Middle frontal gyrus (tissue), 1 donor: ENCODE results near the gene XPC.
"Not testable (repeated sequence)": the region's sequence is repeated elsewhere in the genome, so short reads cannot be mapped to it uniquely, and the experiment has no call there.

Source experiments
- DNase-seq: peaks from one replicate; pipeline ENCODE4 v3.0.0-alpha.2; 2015; ENCODE audit warnings: low spot score; ENCODE audit errors: extremely low spot score

Gene XPC

GRCh38 chr3:14178247-14179113, at the start of gene XPC, which contains the start of gene LSM3:
Gene XPC (minus strand): TSS chr3:14178601. CDS start chr3:14178568, 33 bp downstream.
Gene LSM3 (plus strand): TSS chr3:14178817. CDS start chr3:14178861, 44 bp downstream.
- DNase-seq, result peak; percentile 94

- no peak for DNase-seq
These were observed 49.5 kb upstream of the XPC start for GRCh38 chr3:14227856-14228255.

- DNase-seq, result not testable (repeated sequence)
These were observed 48.0 kb upstream of the XPC start for GRCh38 chr3:14226351-14226750.

GRCh38 chr3:14225421-14225820, 47.0 kb upstream of the XPC start:
- no peak for DNase-seq

- DNase-seq, result no peak
These were observed 46.5 kb upstream of the XPC start for GRCh38 chr3:14224895-14225294.

- no peak for DNase-seq
These were observed 45.2 kb upstream of the XPC start for GRCh38 chr3:14223595-14223994.

GRCh38 chr3:14222900-14223594, 44.6 kb upstream of the XPC start:
- no peak for DNase-seq

- DNase-seq, result no peak
These were observed 44.1 kb upstream of the XPC start for GRCh38 chr3:14222457-14222856.

- DNase-seq, result no peak
These were observed 43.5 kb upstream of the XPC start for GRCh38 chr3:14221902-14222301.

GRCh38 chr3:14220933-14221332, 42.5 kb upstream of the XPC start:
- no peak for DNase-seq

- no peak for DNase-seq
These were observed 40.0 kb upstream of the XPC start for GRCh38 chr3:14218355-14218754.

GRCh38 chr3:14216257-14217048, 38.1 kb upstream of the XPC start:
- peak; percentile 31 for DNase-seq

GRCh38 chr3:14214764-14215163, 36.4 kb upstream of the XPC start:
- DNase-seq, result no peak

- no peak for DNase-seq
These were observed 34.8 kb upstream of the XPC start for GRCh38 chr3:14213066-14213774.

- no peak for DNase-seq
These were observed 33.6 kb upstream of the XPC start for GRCh38 chr3:14212032-14212431.

GRCh38 chr3:14211621-14212020, 33.2 kb upstream of the XPC start:
- no peak for DNase-seq

GRCh38 chr3:14210843-14211594, 32.6 kb upstream of the XPC start:
- no peak for DNase-seq

GRCh38 chr3:14210290-14210688, 31.9 kb upstream of the XPC start:
- DNase-seq, result no peak

- no peak for DNase-seq
These were observed 31.3 kb upstream of the XPC start for GRCh38 chr3:14209581-14210289.

GRCh38 chr3:14208977-14209394, 30.6 kb upstream of the XPC start:
- DNase-seq, result no peak
